HepG2 (cell line): ENCODE data around the gene ANKRD40CL. TPM values are rescaled to one million over a fixed set of nuclear protein-coding genes. Genes with fewer than 3 reads are reported as not detected.

ENCODE experiments used
- ATAC-seq: fragments of 200-7000 bp; cut with Tn5 transposase; 3 replicates; pipeline ENCODE4 v1.9.1; 2020; ENCODE audit warnings: mild to moderate bottlenecking, moderate library complexity
- BruUV-seq: library from RNA; stranded (reverse); fragments of 400-500 nt; replicated peaks from 2 replicates; lab custom pipeline; 2021; lab: Mats Ljungman, UMichigan
- CTCF ChIA-PET: fragments of 300-600 bp; formaldehyde crosslinking; extraction: SDS; loops from one replicate; lab custom pipeline; 2021; ENCODE audit warnings: low total read pairs, inconsistent platforms, low intra/inter-chr PET ratio; lab: Yijun Ruan, JAX
- POLR2A ChIA-PET: fragments of 350-600 bp; sonication (Branson Sonifier 250); formaldehyde crosslinking; loops from one replicate; lab custom pipeline; 2020; ENCODE audit warnings: antibody characterized with exemption, inconsistent platforms; lab: Yijun Ruan, JAX
- DNase-seq: peaks from one replicate; pipeline ENCODE4 v3.0.0-alpha.2; 2015; ENCODE audit warnings: low spot score
- FAIRE-seq: peaks from 3 replicates; lab custom pipeline; 2011; peaks lifted over from hg19 to GRCh38; lab: Jason Lieb, UNC
- H2AFZ ChIP-seq: one replicate; pipeline ENCODE4 v1.6.1; 2011; ENCODE audit warnings: low read length, inconsistent platforms
- H3K27ac ChIP-seq: fragments of 300-600 bp; 3 replicates; pipeline ENCODE4 v1.8.0; 2011; ENCODE audit warnings: mixed run types, mild to moderate bottlenecking, mixed read lengths, low read length, inconsistent platforms; ENCODE audit not compliant: insufficient read depth; ENCODE audit errors: extremely low read length
- H3K27me3 ChIP-seq, 2 experiments: fragments of 200-600 bp in 1 of 2; 2 replicates in 1 of 2; 3 replicates in 1 of 2; pipeline versions ENCODE4 v1.6.0 to v1.8.0; 2011; ENCODE audit warnings: low read length in 2 of 2, mild to moderate bottlenecking in 2 of 2, moderate library complexity in 2 of 2, inconsistent platforms in 1 of 2; ENCODE audit not compliant: insufficient read depth in 2 of 2, control insufficient read depth in 1 of 2
- H3K36me3 ChIP-seq, 2 experiments: fragments of 200-600 bp in 1 of 2; replicated peaks in 1 of 2; 2 replicates in 1 of 2; 3 replicates in 1 of 2; pipeline versions ENCODE4 v1.5.1 to v1.8.0; 2011; ENCODE audit warnings: low read length in 2 of 2, inconsistent platforms in 1 of 2; ENCODE audit not compliant: insufficient read depth in 2 of 2, control insufficient read depth in 1 of 2
- H3K4me1 ChIP-seq: 2 replicates; pipeline ENCODE4 v1.5.1; 2012; ENCODE audit warnings: low read length, inconsistent platforms; ENCODE audit not compliant: insufficient read depth
- H3K4me2 ChIP-seq: 2 replicates; pipeline ENCODE4 v1.6.0; 2011; ENCODE audit warnings: low read depth, low read length, inconsistent platforms
- H3K4me3 ChIP-seq, 3 experiments: fragments of 200-600 bp in 1 of 3; sonication (generic), shearing (Covaris generic) in 1 of 3; replicated peaks in 1 of 3; 2 replicates each; pipeline ENCODE4 v1.5.1; 2011 to 2016; ENCODE audit warnings: low read length in 3 of 3, inconsistent platforms in 2 of 3, low read depth in 2 of 3, mild to moderate bottlenecking in 2 of 3, control low read depth in 1 of 3, mixed read lengths in 1 of 3; ENCODE audit not compliant: insufficient read depth in 1 of 3
- H3K79me2 ChIP-seq: one replicate; pipeline ENCODE4 v1.6.1; 2011; ENCODE audit warnings: low read length, inconsistent platforms; ENCODE audit not compliant: insufficient read depth
- H3K9ac ChIP-seq: 2 replicates; pipeline ENCODE4 v1.6.0; 2011; ENCODE audit warnings: mild to moderate bottlenecking, low read depth, low read length, inconsistent platforms; ENCODE audit not compliant: insufficient read depth
- H3K9me3 ChIP-seq: 2 replicates; pipeline ENCODE4 v1.5.1; 2012; ENCODE audit warnings: mild to moderate bottlenecking, low read length
- H4K20me1 ChIP-seq: 2 replicates; pipeline ENCODE4 v1.6.0; 2011; ENCODE audit warnings: inconsistent platforms, mild to moderate bottlenecking, low read length, moderate library complexity; ENCODE audit not compliant: insufficient read depth
- ARNT ChIP-seq: fragments of 450-650 bp; IDR thresholded peaks from 2 replicates; pipeline ENCODE4 v1.6.1; 2017
- EEA1 ChIP-seq: sonication (generic); formaldehyde crosslinking; IDR thresholded peaks from 2 replicates; pipeline ENCODE4 v1.5.1; 2020; ENCODE audit warnings: mild to moderate bottlenecking, missing genetic modification reagents, borderline replicate concordance
- FOXJ3 ChIP-seq: sonication (generic); formaldehyde crosslinking; IDR thresholded peaks from 2 replicates; pipeline ENCODE4 v1.4.0; 2020; ENCODE audit warnings: missing genetic modification reagents, mild to moderate bottlenecking, borderline replicate concordance
- PAX8 ChIP-seq: sonication (generic); formaldehyde crosslinking; IDR thresholded peaks from 2 replicates; pipeline ENCODE4 v1.8.0; 2022; ENCODE audit warnings: mild to moderate bottlenecking, missing genetic modification reagents, borderline replicate concordance
- SALL1 ChIP-seq: sonication (generic); formaldehyde crosslinking; IDR thresholded peaks from 2 replicates; pipeline ENCODE4 v1.8.0; 2022; ENCODE audit warnings: mild to moderate bottlenecking, missing genetic modification reagents
- SATB2 ChIP-seq: sonication (generic); formaldehyde crosslinking; IDR thresholded peaks from 2 replicates; pipeline ENCODE4 v1.5.0; 2020; ENCODE audit warnings: missing genetic modification reagents
- STAG1 ChIP-seq: sonication (generic); formaldehyde crosslinking; IDR thresholded peaks from 2 replicates; pipeline ENCODE4 v1.4.0; 2020; ENCODE audit warnings: missing genetic modification reagents
- ZBTB1 ChIP-seq: sonication (generic); formaldehyde crosslinking; IDR thresholded peaks from 2 replicates; pipeline ENCODE4 v1.4.0; 2020; ENCODE audit warnings: missing genetic modification reagents, borderline replicate concordance
- ZNF512B ChIP-seq: sonication (generic); formaldehyde crosslinking; IDR thresholded peaks from 2 replicates; pipeline ENCODE4 v1.5.1; 2020; ENCODE audit warnings: missing genetic modification reagents, mild to moderate bottlenecking, borderline replicate concordance
- ZNF850 ChIP-seq: sonication (generic); formaldehyde crosslinking; conservative IDR thresholded peaks from 2 replicates; pipeline ENCODE4 v1.9.0; 2021; ENCODE audit warnings: mild to moderate bottlenecking, missing genetic modification reagents
- ZSCAN25 ChIP-seq: sonication (generic); formaldehyde crosslinking; IDR thresholded peaks from 2 replicates; pipeline ENCODE4 v1.8.0; 2022; ENCODE audit warnings: mild to moderate bottlenecking, missing genetic modification reagents
- WGBS: methylation state at CpG from one replicate; pipeline ENCODE4 v1.1.6; 2017; ENCODE audit warnings: low lambda C conversion rate; 5-methylcytosine and 5-hydroxymethylcytosine counted together
- in situ Hi-C: cut with HindIII; loops from 2 replicates; pipeline ENCODE4 v1.10.0; 2017; ENCODE audit warnings: low pct_unique_long_range_greater_than_20kb; ENCODE audit not compliant: extremely low pct_ligation_motif_present
- intact Hi-C: fragments of 100-400 bp; cut with micrococcal nuclease; formaldehyde crosslinking; loops from one replicate; pipeline ENCODE4 v1.10.0; 2022; ENCODE audit not compliant: unreplicated experiment
- polyA plus RNA-seq, 8 experiments: library from polyadenylated mRNA; depleted of rRNA in 3 of 8; stranded (reverse) in 7 of 8; unstranded in 1 of 8; fragments of >200 nt; fragmentation: Illumina TruSeq in 4 of 8; extraction: Trizol in 4 of 8; gene quantifications; 2 replicates each; pipeline versions ENCODE4 v1.2.1 to v1.2.3, GENCODE V29; 2011 to 2016; ENCODE audit warnings: low read depth in 4 of 8, missing spikeins in 1 of 8, mixed read lengths in 1 of 8; ENCODE audit not compliant: insufficient read depth in 1 of 8
- total RNA-seq, 5 experiments: library from RNA; depleted of rRNA; stranded (reverse); fragments of >200 nt; fragmentation: Illumina TruSeq; extraction: Trizol; gene quantifications; 2 replicates each; pipeline ENCODE4 v1.2.3, GENCODE V29; 2016; ENCODE audit warnings: low read depth in 1 of 5
- TF ChIP-seq, protein P1 (sequence below): sonication (generic); formaldehyde crosslinking; IDR thresholded peaks from 2 replicates; pipeline ENCODE4 v1.8.0; 2022; ENCODE audit warnings: missing genetic modification reagents, low read depth, mild to moderate bottlenecking, borderline replicate concordance
- TF ChIP-seq, protein P2 (sequence below): fragments of 450-650 bp; IDR thresholded peaks from 2 replicates; pipeline ENCODE4 v1.6.1; 2016

ANKRD40CL gene
- total and polyA plus RNA-seq, 2 of the 13 experiments (the other 11 are each of a cell fraction or from before 2014, with no cell fraction given) = 0.03 to 0.11 TPM

DNA sequence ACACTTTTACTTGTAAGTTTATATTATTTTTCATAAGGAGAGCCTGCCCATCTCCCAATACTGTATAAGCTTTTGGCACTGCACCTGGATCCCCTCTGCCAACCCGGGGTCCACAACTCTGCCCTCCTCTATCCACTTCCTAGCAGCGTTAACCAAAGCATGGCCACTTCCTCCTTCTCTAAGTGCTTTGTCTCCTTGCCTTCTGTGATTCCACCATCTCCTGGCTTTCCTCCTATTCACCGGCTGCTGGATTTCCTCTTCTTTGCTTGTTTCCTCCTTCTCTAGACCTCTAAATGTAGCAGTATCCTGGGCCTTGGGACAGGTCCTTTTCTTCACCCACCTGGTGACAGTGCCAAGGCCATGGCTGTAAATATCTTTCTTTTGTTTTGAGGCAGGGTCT lies 48.1 kb upstream of the ANKRD40CL start (continued):
- no peak for TF ChIP-seq ZNF850 (CRISPR knock-in tag)

GRCh38 chr17:50813583-50813982 lies 46.3 kb upstream of the ANKRD40CL start:
- in situ Hi-C loops (no loop called here), intact Hi-C loops (no loop called here)
- no TSS peak for BruUV-seq
- no peak for ATAC-seq
- Histone ChIP-seq H3K4me1 (peaks cover 26% of the 10 kb centered on the region), H3K27me3 (peaks cover 2 to 29% of the 10 kb centered on the region in 2 experiments; a peak in 4 of 5 replicates), H3K4me3 (no peak overlapping the region), H3K79me2 (no peaks in the 10 kb centered on the region), H4K20me1 (no peaks in the 10 kb centered on the region), H3K4me2 (no peak overlapping the region), H2AFZ (no peak overlapping the region), H3K27ac (no peak overlapping the region), H3K9ac (no peak overlapping the region), H3K36me3 (no peaks in the 10 kb centered on the region), H3K9me3 (no peaks in the 10 kb centered on the region)
- POLR2A ChIA-PET = no interaction called here
- TF ChIP-seq, protein P1, sequence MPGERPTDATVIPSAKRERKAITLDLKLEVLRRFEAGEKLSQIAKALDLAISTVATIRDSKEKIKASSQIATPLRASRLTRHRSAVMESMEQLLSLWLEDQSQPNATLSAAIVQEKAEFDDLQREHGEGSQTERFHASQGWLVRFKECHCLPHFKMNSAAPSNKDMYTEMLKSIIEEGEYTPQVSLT (CRISPR knock-in tag) = no peak
- no peak for TF ChIP-seq STAG1 (CRISPR knock-in tag)
- no peak for FAIRE-seq
- DNase-seq = no peak
- CTCF ChIA-PET = no interaction called here

- no peak for DNase-seq
- no peak for ATAC-seq
- peaks cover 2 to 10% of the 10 kb centered on the region in 2 experiments; a peak in 2 of 5 replicates for H3K27me3 ChIP-seq
- BruUV-seq = no TSS peak
- no peak overlapping the region for H3K27ac ChIP-seq
- H3K36me3 ChIP-seq = no peaks in the 10 kb centered on the region
- H3K4me2 ChIP-seq = peak overlapping the region; percentile 35
- in situ Hi-C loops (no loop called here), intact Hi-C loops (no loop called here)
- H3K4me3 ChIP-seq = no peak overlapping the region
- no peak for FAIRE-seq
- no peaks in the 10 kb centered on the region for H3K79me2 ChIP-seq
- H3K4me1 ChIP-seq = peaks cover 56% of the 10 kb centered on the region
- 20% methylated on average over 3 of the region's 3 CpGs for WGBS
- H4K20me1 ChIP-seq = no peaks in the 10 kb centered on the region
- no peaks in the 10 kb centered on the region for H3K9me3 ChIP-seq
- ChIA-PET CTCF (no interaction called here), POLR2A (no interaction called here)
- peak overlapping the region; percentile 59 for H2AFZ ChIP-seq
- no peak overlapping the region for H3K9ac ChIP-seq
- TF ChIP-seq ZNF512B (CRISPR knock-in tag) (peak; percentile 80; the same call in 1 of the 2 replicates), ARNT (no peak), ZBTB1 (CRISPR knock-in tag) (no peak), SATB2 (no peak), PAX8 (no peak), SALL1 (CRISPR knock-in tag) (0 out of 2 replicates have a peak, but pooled peaks have one; percentile 18), FOXJ3 (no peak), EEA1 (CRISPR knock-in tag) (0 out of 2 replicates have a peak, but pooled peaks have one; percentile 44), ZSCAN25 (CRISPR knock-in tag) (peak; percentile 27; the same call in 1 of the 2 replicates)
- TF ChIP-seq, protein P2, sequence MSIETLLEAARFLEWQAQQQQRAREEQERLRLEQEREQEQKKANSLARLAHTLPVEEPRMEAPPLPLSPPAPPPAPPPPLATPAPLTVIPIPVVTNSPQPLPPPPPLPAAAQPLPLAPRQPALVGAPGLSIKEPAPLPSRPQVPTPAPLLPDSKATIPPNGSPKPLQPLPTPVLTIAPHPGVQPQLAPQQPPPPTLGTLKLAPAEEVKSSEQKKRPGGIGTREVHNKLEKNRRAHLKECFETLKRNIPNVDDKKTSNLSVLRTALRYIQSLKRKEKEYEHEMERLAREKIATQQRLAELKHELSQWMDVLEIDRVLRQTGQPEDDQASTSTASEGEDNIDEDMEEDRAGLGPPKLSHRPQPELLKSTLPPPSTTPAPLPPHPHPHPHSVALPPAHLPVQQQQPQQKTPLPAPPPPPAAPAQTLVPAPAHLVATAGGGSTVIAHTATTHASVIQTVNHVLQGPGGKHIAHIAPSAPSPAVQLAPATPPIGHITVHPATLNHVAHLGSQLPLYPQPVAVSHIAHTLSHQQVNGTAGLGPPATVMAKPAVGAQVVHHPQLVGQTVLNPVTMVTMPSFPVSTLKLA = no peak
These were observed 41.6 kb upstream of the ANKRD40CL start for GRCh38 chr17:50808888-50809287.
